GM23338 (cell line): Measurements from ENCODE around the gene EFCAB9. TPM values are rescaled to one million over a fixed set of nuclear protein-coding genes. Genes with fewer than 3 reads are reported as not detected.

Experiments
- ATAC-seq: fragments of 200-7000 bp; cut with Tn5 transposase; 3 replicates; pipeline ENCODE4 v1.9.1; 2020
- DNase-seq: peaks from one replicate; pipeline ENCODE4 v3.0.0-alpha.2; 2015; ENCODE audit warnings: low spot score
- H2AFZ ChIP-seq: fragments of 200-600 bp; sonication (generic); 2 replicates; pipeline ENCODE4 v1.8.0; 2016; ENCODE audit warnings: antibody characterized with exemption, mild to moderate bottlenecking, moderate library complexity
- H3F3A ChIP-seq: fragments of 200-600 bp; sonication (generic); replicated peaks from 2 replicates; pipeline ENCODE4 v1.8.0; 2017; ENCODE audit warnings: antibody characterized with exemption, mixed run types, low read depth
- H3K27ac ChIP-seq: fragments of 200-600 bp; sonication (generic); 2 replicates; pipeline ENCODE4 v1.6.1; 2016; ENCODE audit warnings: low read depth
- H3K27me3 ChIP-seq: fragments of 200-600 bp; sonication (generic); 2 replicates; pipeline ENCODE4 v1.8.0; 2016; ENCODE audit warnings: mild to moderate bottlenecking, mixed run types, moderate library complexity; ENCODE audit not compliant: insufficient read depth
- H3K36me3 ChIP-seq: fragments of 200-600 bp; sonication (generic); 2 replicates; pipeline ENCODE4 v1.8.0; 2016; ENCODE audit warnings: mild to moderate bottlenecking; ENCODE audit not compliant: insufficient read depth
- H3K4me1 ChIP-seq: fragments of 200-600 bp; sonication (generic); 2 replicates; pipeline ENCODE4 v1.8.0; 2016; ENCODE audit warnings: mild to moderate bottlenecking, moderate library complexity; ENCODE audit not compliant: insufficient read depth
- H3K4me2 ChIP-seq: fragments of 200-600 bp; sonication (generic); 2 replicates; pipeline ENCODE4 v1.7.1; 2017; ENCODE audit warnings: mixed run types
- H3K4me3 ChIP-seq: fragments of 200-600 bp; sonication (generic); 2 replicates; pipeline ENCODE4 v1.6.1; 2016; ENCODE audit warnings: mixed run types
- H3K79me2 ChIP-seq: fragments of 200-600 bp; sonication (generic); replicated peaks from 2 replicates; pipeline ENCODE4 v1.8.0; 2017; ENCODE audit warnings: mild to moderate bottlenecking; ENCODE audit not compliant: insufficient read depth
- H3K9me2 ChIP-seq: fragments of 200-600 bp; sonication (generic); 2 replicates; pipeline ENCODE4 v1.8.0; 2017; ENCODE audit not compliant: insufficient read depth
- H4K20me1 ChIP-seq: fragments of 200-600 bp; sonication (generic); replicated peaks from 2 replicates; pipeline ENCODE4 v1.8.0; 2017; ENCODE audit warnings: mild to moderate bottlenecking; ENCODE audit not compliant: insufficient read depth
- H3K27ac Mint-ChIP-seq: 2 replicates; pipeline ENCODE4 v1.8.0; 2020; ENCODE audit warnings: inconsistent platforms, mild to moderate bottlenecking, moderate library complexity, mixed read lengths
- H3K27me3 Mint-ChIP-seq: 3 replicates; pipeline ENCODE4 v1.8.0; 2022; ENCODE audit warnings: low read depth, mild to moderate bottlenecking, moderate library complexity, mixed read lengths, inconsistent platforms; ENCODE audit not compliant: insufficient read depth, poor library complexity
- H3K36me3 Mint-ChIP-seq: 3 replicates; pipeline ENCODE4 v1.8.0; 2021; ENCODE audit warnings: low read depth, mild to moderate bottlenecking, inconsistent platforms, moderate library complexity, mixed read lengths
- H3K4me1 Mint-ChIP-seq: 3 replicates; pipeline ENCODE4 v1.8.0; 2020; ENCODE audit warnings: mild to moderate bottlenecking, inconsistent platforms, mixed read lengths
- H3K4me3 Mint-ChIP-seq: 3 replicates; pipeline ENCODE4 v1.8.0; 2021; ENCODE audit warnings: moderate library complexity, mild to moderate bottlenecking, inconsistent platforms, mixed read lengths
- H3K9me3 Mint-ChIP-seq: 3 replicates; pipeline ENCODE4 v1.8.0; 2020; ENCODE audit warnings: moderate library complexity, mild to moderate bottlenecking, inconsistent platforms, mixed read lengths
- CREB1 ChIP-seq: fragments of 250-450 bp; sonication (Bioruptor Pico); IDR thresholded peaks from 2 replicates; pipeline ENCODE4 v1.5.0; 2020; ENCODE audit warnings: low read depth, mild to moderate bottlenecking, moderate library complexity
- EZH2 ChIP-seq: fragments of 200-600 bp; sonication (generic); IDR thresholded peaks from one replicate; pipeline ENCODE4 v1.8.0; 2017; ENCODE audit warnings: antibody characterized with exemption, mild to moderate bottlenecking, low read depth; ENCODE audit not compliant: unreplicated experiment
- EZH2phosphoT487 ChIP-seq: fragments of 200-600 bp; sonication (generic); IDR thresholded peaks from one replicate; pipeline ENCODE4 v1.8.1; 2018; ENCODE audit warnings: antibody characterized with exemption; ENCODE audit not compliant: unreplicated experiment
- JUNB ChIP-seq: IDR thresholded peaks from one replicate; pipeline ENCODE4 v1.6.1; 2016; ENCODE audit warnings: antibody characterized with exemption; ENCODE audit not compliant: unreplicated experiment
- NANOG ChIP-seq: IDR thresholded peaks from 2 replicates; pipeline ENCODE4 v1.6.1; 2016; ENCODE audit warnings: antibody characterized with exemption, borderline replicate concordance
- POLR2AphosphoS5 ChIP-seq: IDR thresholded peaks from 2 replicates; pipeline ENCODE4 v1.6.1; 2016; ENCODE audit warnings: antibody characterized with exemption, low read depth
- STAT1 ChIP-seq: IDR thresholded peaks from one replicate; pipeline ENCODE4 v1.6.1; 2016; ENCODE audit warnings: antibody characterized with exemption; ENCODE audit not compliant: unreplicated experiment
- ZNF114 ChIP-seq: fragments of 250-450 bp; sonication (Bioruptor Pico); IDR thresholded peaks from 2 replicates; pipeline ENCODE4 v1.5.0; 2020; ENCODE audit warnings: mild to moderate bottlenecking, moderate library complexity
- ZNF331 ChIP-seq: fragments of 250-450 bp; sonication (Bioruptor Pico); IDR thresholded peaks from 2 replicates; pipeline ENCODE4 v1.5.0; 2020; ENCODE audit warnings: low read depth, mild to moderate bottlenecking, moderate library complexity
- polyA plus RNA-seq: library from polyadenylated mRNA; unstranded; fragments of >200 nt; fragmentation: Nextera tagmentation; extraction: Ambion mirVana; gene quantifications from 2 replicates; pipeline ENCODE4 v1.2.1, GENCODE V29; 2016
- total RNA-seq: library from RNA; depleted of rRNA; stranded (reverse); fragments of >200 nt; shearing (Covaris generic); gene quantifications from 2 replicates; pipeline ENCODE4 v1.2.3, GENCODE V29; 2014
- TF ChIP-seq, protein P1 (sequence below): IDR thresholded peaks from 2 replicates; pipeline ENCODE4 v1.6.1; 2016; ENCODE audit warnings: antibody characterized with exemption
- TF ChIP-seq, protein P2 (sequence below): fragments of 250-450 bp; sonication (Bioruptor Pico); IDR thresholded peaks from 2 replicates; pipeline ENCODE4 v1.5.0; 2020; ENCODE audit warnings: mild to moderate bottlenecking, moderate library complexity
- TF ChIP-seq, protein P3 (sequence below): IDR thresholded peaks from one replicate; pipeline ENCODE4 v1.6.1; 2018; ENCODE audit warnings: antibody characterized with exemption; ENCODE audit not compliant: unreplicated experiment
- TF ChIP-seq, protein P4 (sequence below), 2 experiments: fragments of 200-600 bp in 1 of 2; sonication (generic) in 1 of 2; conservative IDR thresholded peaks; 2 replicates each; pipeline versions ENCODE4 v1.5.1 to v1.6.1; 2016 to 2017; ENCODE audit warnings: antibody characterized with exemption in 2 of 2, low read depth in 2 of 2, mild to moderate bottlenecking in 2 of 2, moderate library complexity in 1 of 2

Gene EFCAB9
- total and polyA plus RNA-seq, 2 experiments from 2014 or later: not detected

DNA sequence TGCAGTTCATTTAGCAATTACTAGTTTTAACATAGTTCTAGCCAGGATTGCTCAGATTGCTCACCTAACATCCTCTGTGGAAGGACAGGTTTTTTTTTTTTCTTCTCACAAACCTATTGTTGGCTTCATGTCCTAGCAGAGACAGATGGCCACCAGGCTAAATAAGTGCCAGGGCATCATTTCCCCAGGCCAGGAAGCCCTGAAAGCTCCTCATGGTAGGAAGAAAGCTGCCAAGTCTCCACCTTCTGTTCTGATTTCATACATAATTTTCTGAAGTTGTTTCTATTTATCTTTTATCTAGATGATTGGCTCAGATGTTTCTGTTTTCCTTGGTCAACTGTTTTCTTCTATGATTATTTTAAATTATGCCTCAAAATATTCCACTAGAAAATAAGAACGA lies 31.0 kb downstream of the EFCAB9 start:
- no peaks in the 10 kb centered on the region for H3F3A ChIP-seq
- H3K79me2 ChIP-seq: peaks cover 29% of the 10 kb centered on the region
- no peak overlapping the region for H2AFZ ChIP-seq
- no peak overlapping the region for H3K4me2 ChIP-seq
- no peak for TF ChIP-seq NANOG
- TF ChIP-seq CREB1 (CRISPR knock-in tag): no peak
- no peak for TF ChIP-seq ZNF331 (CRISPR knock-in tag)
- TF ChIP-seq, protein P1, sequence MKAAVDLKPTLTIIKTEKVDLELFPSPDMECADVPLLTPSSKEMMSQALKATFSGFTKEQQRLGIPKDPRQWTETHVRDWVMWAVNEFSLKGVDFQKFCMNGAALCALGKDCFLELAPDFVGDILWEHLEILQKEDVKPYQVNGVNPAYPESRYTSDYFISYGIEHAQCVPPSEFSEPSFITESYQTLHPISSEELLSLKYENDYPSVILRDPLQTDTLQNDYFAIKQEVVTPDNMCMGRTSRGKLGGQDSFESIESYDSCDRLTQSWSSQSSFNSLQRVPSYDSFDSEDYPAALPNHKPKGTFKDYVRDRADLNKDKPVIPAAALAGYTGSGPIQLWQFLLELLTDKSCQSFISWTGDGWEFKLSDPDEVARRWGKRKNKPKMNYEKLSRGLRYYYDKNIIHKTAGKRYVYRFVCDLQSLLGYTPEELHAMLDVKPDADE: no peak
- TF ChIP-seq, protein P2, sequence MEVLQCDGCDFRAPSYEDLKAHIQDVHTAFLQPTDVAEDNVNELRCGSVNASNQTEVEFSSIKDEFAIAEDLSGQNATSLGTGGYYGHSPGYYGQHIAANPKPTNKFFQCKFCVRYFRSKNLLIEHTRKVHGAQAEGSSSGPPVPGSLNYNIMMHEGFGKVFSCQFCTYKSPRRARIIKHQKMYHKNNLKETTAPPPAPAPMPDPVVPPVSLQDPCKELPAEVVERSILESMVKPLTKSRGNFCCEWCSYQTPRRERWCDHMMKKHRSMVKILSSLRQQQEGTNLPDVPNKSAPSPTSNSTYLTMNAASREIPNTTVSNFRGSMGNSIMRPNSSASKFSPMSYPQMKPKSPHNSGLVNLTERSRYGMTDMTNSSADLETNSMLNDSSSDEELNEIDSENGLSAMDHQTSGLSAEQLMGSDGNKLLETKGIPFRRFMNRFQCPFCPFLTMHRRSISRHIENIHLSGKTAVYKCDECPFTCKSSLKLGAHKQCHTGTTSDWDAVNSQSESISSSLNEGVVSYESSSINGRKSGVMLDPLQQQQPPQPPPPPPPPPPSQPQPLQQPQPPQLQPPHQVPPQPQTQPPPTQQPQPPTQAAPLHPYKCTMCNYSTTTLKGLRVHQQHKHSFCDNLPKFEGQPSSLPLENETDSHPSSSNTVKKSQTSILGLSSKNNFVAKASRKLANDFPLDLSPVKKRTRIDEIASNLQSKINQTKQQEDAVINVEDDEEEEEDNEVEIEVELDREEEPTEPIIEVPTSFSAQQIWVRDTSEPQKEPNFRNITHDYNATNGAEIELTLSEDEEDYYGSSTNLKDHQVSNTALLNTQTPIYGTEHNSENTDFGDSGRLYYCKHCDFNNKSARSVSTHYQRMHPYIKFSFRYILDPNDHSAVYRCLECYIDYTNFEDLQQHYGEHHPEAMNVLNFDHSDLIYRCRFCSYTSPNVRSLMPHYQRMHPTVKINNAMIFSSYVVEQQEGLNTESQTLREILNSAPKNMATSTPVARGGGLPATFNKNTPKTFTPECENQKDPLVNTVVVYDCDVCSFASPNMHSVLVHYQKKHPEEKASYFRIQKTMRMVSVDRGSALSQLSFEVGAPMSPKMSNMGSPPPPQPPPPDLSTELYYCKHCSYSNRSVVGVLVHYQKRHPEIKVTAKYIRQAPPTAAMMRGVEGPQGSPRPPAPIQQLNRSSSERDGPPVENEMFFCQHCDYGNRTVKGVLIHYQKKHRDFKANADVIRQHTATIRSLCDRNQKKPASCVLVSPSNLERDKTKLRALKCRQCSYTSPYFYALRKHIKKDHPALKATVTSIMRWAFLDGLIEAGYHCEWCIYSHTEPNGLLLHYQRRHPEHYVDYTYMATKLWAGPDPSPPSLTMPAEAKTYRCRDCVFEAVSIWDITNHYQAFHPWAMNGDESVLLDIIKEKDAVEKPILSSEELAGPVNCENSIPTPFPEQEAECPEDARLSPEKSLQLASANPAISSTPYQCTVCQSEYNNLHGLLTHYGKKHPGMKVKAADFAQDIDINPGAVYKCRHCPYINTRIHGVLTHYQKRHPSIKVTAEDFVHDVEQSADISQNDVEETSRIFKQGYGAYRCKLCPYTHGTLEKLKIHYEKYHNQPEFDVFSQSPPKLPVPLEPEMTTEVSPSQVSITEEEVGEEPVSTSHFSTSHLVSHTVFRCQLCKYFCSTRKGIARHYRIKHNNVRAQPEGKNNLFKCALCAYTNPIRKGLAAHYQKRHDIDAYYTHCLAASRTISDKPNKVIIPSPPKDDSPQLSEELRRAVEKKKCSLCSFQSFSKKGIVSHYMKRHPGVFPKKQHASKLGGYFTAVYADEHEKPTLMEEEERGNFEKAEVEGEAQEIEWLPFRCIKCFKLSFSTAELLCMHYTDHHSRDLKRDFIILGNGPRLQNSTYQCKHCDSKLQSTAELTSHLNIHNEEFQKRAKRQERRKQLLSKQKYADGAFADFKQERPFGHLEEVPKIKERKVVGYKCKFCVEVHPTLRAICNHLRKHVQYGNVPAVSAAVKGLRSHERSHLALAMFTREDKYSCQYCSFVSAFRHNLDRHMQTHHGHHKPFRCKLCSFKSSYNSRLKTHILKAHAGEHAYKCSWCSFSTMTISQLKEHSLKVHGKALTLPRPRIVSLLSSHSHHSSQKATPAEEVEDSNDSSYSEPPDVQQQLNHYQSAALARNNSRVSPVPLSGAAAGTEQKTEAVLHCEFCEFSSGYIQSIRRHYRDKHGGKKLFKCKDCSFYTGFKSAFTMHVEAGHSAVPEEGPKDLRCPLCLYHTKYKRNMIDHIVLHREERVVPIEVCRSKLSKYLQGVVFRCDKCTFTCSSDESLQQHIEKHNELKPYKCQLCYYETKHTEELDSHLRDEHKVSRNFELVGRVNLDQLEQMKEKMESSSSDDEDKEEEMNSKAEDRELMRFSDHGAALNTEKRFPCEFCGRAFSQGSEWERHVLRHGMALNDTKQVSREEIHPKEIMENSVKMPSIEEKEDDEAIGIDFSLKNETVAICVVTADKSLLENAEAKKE (CRISPR knock-in tag): no peak
- TF ChIP-seq, protein P3, sequence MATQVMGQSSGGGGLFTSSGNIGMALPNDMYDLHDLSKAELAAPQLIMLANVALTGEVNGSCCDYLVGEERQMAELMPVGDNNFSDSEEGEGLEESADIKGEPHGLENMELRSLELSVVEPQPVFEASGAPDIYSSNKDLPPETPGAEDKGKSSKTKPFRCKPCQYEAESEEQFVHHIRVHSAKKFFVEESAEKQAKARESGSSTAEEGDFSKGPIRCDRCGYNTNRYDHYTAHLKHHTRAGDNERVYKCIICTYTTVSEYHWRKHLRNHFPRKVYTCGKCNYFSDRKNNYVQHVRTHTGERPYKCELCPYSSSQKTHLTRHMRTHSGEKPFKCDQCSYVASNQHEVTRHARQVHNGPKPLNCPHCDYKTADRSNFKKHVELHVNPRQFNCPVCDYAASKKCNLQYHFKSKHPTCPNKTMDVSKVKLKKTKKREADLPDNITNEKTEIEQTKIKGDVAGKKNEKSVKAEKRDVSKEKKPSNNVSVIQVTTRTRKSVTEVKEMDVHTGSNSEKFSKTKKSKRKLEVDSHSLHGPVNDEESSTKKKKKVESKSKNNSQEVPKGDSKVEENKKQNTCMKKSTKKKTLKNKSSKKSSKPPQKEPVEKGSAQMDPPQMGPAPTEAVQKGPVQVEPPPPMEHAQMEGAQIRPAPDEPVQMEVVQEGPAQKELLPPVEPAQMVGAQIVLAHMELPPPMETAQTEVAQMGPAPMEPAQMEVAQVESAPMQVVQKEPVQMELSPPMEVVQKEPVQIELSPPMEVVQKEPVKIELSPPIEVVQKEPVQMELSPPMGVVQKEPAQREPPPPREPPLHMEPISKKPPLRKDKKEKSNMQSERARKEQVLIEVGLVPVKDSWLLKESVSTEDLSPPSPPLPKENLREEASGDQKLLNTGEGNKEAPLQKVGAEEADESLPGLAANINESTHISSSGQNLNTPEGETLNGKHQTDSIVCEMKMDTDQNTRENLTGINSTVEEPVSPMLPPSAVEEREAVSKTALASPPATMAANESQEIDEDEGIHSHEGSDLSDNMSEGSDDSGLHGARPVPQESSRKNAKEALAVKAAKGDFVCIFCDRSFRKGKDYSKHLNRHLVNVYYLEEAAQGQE: no peak
- TF ChIP-seq EZH2phosphoT487: no peak
- TF ChIP-seq STAT1: no peak
- TF ChIP-seq JUNB: no peak
- TF ChIP-seq EZH2: no peak
- TF ChIP-seq, protein P4, sequence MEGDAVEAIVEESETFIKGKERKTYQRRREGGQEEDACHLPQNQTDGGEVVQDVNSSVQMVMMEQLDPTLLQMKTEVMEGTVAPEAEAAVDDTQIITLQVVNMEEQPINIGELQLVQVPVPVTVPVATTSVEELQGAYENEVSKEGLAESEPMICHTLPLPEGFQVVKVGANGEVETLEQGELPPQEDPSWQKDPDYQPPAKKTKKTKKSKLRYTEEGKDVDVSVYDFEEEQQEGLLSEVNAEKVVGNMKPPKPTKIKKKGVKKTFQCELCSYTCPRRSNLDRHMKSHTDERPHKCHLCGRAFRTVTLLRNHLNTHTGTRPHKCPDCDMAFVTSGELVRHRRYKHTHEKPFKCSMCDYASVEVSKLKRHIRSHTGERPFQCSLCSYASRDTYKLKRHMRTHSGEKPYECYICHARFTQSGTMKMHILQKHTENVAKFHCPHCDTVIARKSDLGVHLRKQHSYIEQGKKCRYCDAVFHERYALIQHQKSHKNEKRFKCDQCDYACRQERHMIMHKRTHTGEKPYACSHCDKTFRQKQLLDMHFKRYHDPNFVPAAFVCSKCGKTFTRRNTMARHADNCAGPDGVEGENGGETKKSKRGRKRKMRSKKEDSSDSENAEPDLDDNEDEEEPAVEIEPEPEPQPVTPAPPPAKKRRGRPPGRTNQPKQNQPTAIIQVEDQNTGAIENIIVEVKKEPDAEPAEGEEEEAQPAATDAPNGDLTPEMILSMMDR (conservative IDR thresholded peaks at IDR 0.05; ENCODE audit: low read depth in 2 of 2): no peak
- no peak for TF ChIP-seq ZNF114
- TF ChIP-seq POLR2AphosphoS5: no peak
- H3K27ac ChIP-seq: no peak overlapping the region
- no peaks in the 10 kb centered on the region for H3K4me1 ChIP-seq
- Mint-ChIP-seq H3K9me3 (no peaks in the 10 kb centered on the region), H3K4me1 (peaks cover 7% of the 10 kb centered on the region; the same call in 2 of the 3 replicates), H3K27ac (peak overlapping the region; percentile 61), H3K4me3 (no peak overlapping the region), H3K27me3 (no peaks in the 10 kb centered on the region), H3K36me3 (peaks cover 33% of the 10 kb centered on the region)
- no peaks in the 10 kb centered on the region for H3K9me2 ChIP-seq
- H3K27me3 ChIP-seq: no peaks in the 10 kb centered on the region
- no peaks in the 10 kb centered on the region for H3K36me3 ChIP-seq
- no peak overlapping the region for H3K4me3 ChIP-seq
- peaks cover 16% of the 10 kb centered on the region for H4K20me1 ChIP-seq
- DNase-seq (no peak), ATAC-seq (no peak)
